HL-60 (cell line): ENCODE data around the gene PES1.

Source experiments
- DNase-seq, 2 experiments: peaks; one replicate each; pipeline ENCODE4 v3.0.0-alpha.2; 2010 to 2020; ENCODE audit warnings: low read depth in 1 of 2, low spot score in 1 of 2
- H3K27ac ChIP-seq: fragments of 250-450 bp; sonication (Bioruptor Pico); replicated peaks from 2 replicates; pipeline ENCODE4 v1.5.1; 2020; ENCODE audit warnings: mild to moderate bottlenecking, moderate library complexity
- H3K27me3 ChIP-seq: fragments of 250-450 bp; sonication (Bioruptor Pico); 2 replicates; pipeline ENCODE4 v1.5.1; 2021; ENCODE audit warnings: mild to moderate bottlenecking, moderate library complexity; ENCODE audit not compliant: insufficient read depth, poor library complexity, severe bottlenecking
- H3K4me3 ChIP-seq: replicated peaks from 2 replicates; pipeline ENCODE4 v1.5.1; 2011; ENCODE audit warnings: mild to moderate bottlenecking, control low read depth, low read length; ENCODE audit not compliant: insufficient read depth
- CTCF ChIP-seq: IDR thresholded peaks from one replicate; pipeline ENCODE4 v1.5.1; 2011; ENCODE audit warnings: low read length, control low read depth, inconsistent platforms; ENCODE audit not compliant: insufficient read depth
- GABPA ChIP-seq: IDR thresholded peaks from 2 replicates; pipeline ENCODE4 v1.6.1; 2012; ENCODE audit warnings: low read depth
- POLR2AphosphoS5 ChIP-seq: IDR thresholded peaks from 2 replicates; pipeline ENCODE4 v1.6.1; 2012; ENCODE audit warnings: low read depth
- REST ChIP-seq: IDR thresholded peaks from 2 replicates; pipeline ENCODE4 v1.6.1; 2012; ENCODE audit warnings: low read depth; ENCODE audit not compliant: insufficient replicate concordance
- SPI1 ChIP-seq: IDR thresholded peaks from 2 replicates; pipeline ENCODE4 v1.6.1; 2012; ENCODE audit warnings: low read depth, mild to moderate bottlenecking, borderline replicate concordance

Gene PES1

GRCh38 chr22:30586414-30586813, 5.3 kb downstream of the PES1 start:
- no peak overlapping the region for H3K4me3 ChIP-seq
- DNase-seq: no peak
- H3K27me3 ChIP-seq: no peaks in the 10 kb centered on the region
- no peak overlapping the region for H3K27ac ChIP-seq
- TF ChIP-seq CTCF (no peak), POLR2AphosphoS5 (no peak), SPI1 (no peak), GABPA (no peak), REST (no peak)

- no peaks in the 10 kb centered on the region for H3K27me3 ChIP-seq
- H3K4me3 ChIP-seq: no peak overlapping the region
- H3K27ac ChIP-seq: no peak overlapping the region
- DNase-seq: no peak
- no peak for TF ChIP-seq GABPA
- TF ChIP-seq CTCF: no peak
- TF ChIP-seq REST: no peak
- 0 out of 2 replicates have a peak, but pooled peaks have one; percentile 30 for TF ChIP-seq POLR2AphosphoS5
- no peak for TF ChIP-seq SPI1
Measured at GRCh38 chr22:30584441-30584840, 7.3 kb downstream of the PES1 start.

- TF ChIP-seq POLR2AphosphoS5 (no peak), GABPA (no peak), CTCF (no peak), SPI1 (no peak), REST (no peak)
- Histone ChIP-seq H3K4me3 (no peak overlapping the region), H3K27me3 (no peaks in the 10 kb centered on the region), H3K27ac (no peak overlapping the region)
- no peak for DNase-seq
Measured at GRCh38 chr22:30582788-30583545, 8.7 kb downstream of the PES1 start.
